ENCODE measurements around the gene CRB2.

CRB2 gene

DNA sequence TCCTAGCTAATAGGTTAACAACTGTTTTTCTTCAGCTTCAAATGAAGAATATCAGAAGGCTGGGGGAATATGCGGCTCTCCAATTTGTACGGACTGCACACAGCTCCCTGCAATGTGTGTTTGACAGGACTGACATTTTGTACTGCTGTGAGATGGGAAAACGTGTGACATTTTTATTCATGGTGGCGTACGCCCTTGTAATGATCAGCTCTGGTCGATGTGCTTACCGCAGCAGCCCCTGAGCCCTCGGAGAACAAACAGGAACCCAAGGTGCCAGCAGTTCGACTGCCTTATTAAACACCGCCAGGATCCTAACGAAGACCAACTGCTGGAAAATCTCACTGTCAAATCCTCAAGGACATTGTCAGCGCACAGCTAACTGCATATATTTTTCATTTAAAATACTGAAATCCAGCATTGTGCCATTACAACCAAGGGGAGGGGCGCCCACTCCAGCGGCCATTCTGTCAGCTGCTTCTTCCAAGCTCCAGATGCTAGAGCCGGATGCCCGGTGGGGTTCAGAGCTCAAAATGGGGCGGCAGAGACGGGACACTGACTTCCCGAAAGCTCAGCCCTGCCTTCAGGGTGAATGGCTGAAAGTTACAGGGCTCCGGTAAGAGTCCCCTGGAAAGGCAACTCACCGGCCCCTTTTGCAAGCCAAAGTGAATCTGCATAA lies 66.8 kb downstream of the CRB2 start:
- DNase-seq (ENCODE audit: low read depth): no peak

DNA sequence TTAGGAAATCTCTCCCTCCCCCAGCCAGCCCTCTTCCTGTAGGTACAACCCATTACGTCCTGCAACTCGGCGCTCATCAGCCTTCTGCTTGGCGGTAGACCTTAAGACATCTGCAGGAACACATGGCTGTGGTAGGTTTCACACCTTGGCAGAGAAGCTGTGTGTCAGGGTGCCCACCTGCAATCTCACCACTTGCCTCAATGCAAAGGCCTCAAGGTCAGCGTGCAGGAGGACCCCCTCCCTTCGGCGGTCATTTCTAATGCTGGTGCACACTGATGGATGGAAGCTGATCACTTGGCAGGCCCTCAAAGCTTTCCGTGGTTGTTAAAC lies 67.3 kb downstream of the CRB2 start:
- no peak for DNase-seq (ENCODE audit: low read depth)

DNA sequence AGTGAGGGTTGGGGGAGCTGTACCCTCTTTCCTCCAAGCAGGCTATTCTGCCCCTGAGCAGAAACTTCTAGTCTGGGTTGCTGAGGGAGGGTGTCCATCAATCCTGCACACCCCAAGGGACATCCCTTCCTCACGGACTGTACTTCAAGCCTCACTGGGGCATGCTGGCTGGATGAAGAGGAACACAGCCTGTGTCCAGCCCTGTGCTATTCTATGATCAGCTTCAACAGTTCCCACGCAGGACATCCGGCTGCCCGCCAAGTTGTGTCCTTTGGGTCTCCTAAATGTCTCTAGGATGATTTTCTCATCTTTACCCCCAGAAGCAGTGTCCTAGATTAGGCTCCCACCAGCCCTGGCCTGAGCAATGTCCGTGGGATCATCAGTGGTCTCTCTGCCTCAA lies 68.1 kb downstream of the CRB2 start:
- DNase-seq (ENCODE audit: low read depth): no peak

DNA sequence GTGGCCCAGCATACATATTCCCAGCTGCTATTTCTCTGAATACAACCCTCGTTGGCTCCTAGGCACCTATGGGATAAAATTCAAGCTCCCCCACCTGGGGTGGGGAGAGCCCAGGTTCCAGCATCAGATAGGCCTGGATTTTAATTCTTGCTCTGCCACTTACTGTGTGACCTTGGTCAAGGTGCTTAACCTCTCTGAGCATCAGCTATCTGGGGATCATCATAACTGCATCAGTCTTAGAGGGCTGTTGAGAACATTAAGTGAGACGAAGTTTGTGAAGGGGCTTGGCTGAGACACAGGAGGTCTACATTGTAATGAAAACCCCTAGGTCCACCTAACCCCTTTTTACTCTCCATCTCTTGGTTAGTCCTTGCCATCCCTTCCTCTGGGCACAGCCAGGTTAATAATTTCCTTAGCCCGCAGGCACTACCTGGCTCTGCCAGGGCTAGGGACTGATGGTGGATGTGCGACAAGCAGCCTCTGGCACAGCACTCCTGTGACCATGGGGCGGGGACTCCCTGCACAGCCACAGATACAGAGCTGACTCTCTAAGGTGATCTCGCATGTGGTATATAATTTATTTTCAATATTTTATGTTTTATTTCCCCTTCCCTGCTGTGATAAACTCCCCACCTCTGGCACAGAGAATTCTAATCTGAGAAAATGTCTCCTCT lies 68.7 kb downstream of the CRB2 start:
- DNase-seq (ENCODE audit: low read depth): no peak

DNA sequence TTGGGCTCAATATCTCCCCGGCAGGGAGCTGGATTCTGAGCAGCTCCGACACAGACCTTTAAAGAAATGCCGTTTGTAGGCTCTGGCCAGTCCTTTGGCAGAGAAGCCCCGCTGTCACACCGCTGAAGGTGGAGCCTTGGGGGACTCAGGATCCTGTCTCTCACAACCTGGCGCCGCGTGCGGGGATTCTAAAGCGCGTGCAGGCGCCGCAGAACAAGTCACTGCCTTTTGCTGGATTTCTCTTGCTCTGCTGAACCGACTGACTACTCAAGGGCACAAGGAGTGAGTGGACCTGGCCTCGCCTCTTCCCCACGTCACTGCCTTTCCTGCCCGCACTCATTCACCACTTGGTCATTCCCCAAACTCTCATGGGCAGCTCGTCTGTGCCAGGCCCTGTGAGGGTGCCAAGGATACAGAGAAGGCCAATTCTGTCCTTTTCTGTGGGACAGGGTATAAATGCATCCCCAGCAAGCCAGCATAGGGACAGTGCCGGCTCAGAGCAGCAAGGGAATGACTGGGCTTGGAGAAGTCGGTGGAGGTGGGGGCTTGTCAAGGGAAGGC lies 69.3 kb downstream of the CRB2 start:
- no peak for DNase-seq (ENCODE audit: low read depth)

DNA sequence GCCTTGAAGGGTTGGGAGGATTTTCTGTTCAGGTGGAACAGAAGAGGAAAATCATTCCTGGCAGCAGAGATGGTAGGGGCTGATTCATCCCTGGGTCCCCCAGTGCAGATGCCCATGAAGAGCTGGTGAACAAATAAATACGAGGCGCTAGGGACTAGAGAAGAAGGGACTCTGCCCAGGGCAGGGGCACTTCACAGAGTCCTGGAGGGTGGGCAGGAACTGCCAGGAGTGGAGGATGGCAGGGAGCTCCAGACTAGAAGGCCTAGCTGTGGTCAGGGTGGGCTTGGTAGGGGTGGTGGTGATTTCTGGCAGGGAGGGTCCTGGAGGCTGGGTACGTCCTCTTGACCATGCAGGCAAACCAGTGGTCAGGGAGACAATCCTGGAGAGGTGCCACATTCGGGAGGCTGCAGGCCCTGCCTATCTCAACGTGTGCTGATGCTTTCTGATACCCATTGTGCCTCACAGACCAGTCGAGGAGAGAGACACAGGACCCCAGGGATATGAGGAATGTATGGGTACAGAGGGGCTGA lies 69.9 kb downstream of the CRB2 start:
- no peak for DNase-seq (ENCODE audit: low read depth)

DNA sequence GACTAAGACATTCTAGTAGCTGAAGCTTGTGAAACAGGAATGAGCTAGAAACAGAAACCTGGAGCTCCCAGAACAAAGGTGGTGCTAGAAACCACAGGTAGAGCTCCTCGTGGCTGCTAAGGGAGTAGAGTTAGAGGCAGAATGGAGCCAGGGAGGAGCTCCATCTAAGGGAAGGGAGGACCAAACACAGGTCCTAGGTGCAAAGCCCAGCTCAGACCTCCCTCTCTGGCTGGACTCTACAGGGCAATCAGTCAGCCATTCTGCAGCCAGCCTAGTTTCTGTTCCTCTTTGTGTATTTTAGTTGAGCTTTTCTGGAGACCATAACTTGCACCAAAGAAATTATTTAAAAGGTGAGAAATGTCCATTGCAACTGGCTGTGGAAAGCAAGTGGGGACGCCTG lies 70.4 kb downstream of the CRB2 start:
- DNase-seq (ENCODE audit: low read depth): no peak

Data from stimulated activated CD8-positive, alpha-beta memory T cell treated with anti-CD3 and anti-CD28 coated beads, Interleukin-4, amount 100 ng/mL, for 24 hours (primary cell).